CD4-positive, alpha-beta T cell treated with Interleukin-1 beta for 1 hour (primary cell): ENCODE measurements around the gene LRRN4CL.
"Not testable (repeated sequence)": the region's sequence is repeated elsewhere in the genome, so short reads cannot be mapped to it uniquely, and the experiment has no call there.

Experiments
- DNase-seq, 2 donors: peaks; one replicate each; pipeline ENCODE4 v3.0.0-alpha.2; 2020 to 2022

LRRN4CL gene

DNA sequence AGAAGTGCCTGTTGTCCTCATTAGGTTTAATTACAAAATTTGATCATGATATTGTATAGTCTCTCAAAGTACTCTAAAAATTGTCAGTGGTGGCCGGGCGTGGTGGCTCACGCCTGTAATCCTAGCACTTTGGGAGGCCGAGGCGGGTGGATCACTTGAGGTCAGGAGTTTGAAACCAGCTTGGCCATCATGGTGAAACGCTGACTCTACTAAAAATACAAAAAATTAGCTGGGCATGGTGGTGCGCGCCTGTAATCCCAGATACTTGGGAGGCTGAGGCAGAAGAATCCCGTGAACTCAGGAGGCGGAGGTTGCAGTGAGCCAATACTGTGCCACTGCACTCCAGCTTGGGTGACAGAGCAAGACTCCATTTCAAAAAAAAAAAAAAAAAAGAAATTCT is 13.9 kb downstream of the LRRN4CL start:
- DNase-seq, result not testable (repeated sequence)

DNA sequence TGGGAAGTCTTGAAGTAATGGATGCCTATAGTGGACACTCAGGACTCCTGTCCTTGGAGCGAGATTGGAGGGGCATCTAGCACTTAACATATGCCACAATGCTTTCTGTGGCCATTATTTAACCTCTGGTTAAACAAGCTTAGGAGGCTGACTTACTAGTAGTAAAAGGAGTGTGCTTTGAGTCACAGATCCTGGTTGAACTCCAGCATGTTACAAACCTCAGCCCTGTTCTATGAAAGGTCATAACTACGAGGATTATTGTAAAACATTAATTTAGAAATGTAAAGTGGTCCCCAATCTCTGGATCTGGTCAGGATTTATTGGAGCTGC is 16.2 kb downstream of the LRRN4CL start:
- DNase-seq, result no peak

DNA sequence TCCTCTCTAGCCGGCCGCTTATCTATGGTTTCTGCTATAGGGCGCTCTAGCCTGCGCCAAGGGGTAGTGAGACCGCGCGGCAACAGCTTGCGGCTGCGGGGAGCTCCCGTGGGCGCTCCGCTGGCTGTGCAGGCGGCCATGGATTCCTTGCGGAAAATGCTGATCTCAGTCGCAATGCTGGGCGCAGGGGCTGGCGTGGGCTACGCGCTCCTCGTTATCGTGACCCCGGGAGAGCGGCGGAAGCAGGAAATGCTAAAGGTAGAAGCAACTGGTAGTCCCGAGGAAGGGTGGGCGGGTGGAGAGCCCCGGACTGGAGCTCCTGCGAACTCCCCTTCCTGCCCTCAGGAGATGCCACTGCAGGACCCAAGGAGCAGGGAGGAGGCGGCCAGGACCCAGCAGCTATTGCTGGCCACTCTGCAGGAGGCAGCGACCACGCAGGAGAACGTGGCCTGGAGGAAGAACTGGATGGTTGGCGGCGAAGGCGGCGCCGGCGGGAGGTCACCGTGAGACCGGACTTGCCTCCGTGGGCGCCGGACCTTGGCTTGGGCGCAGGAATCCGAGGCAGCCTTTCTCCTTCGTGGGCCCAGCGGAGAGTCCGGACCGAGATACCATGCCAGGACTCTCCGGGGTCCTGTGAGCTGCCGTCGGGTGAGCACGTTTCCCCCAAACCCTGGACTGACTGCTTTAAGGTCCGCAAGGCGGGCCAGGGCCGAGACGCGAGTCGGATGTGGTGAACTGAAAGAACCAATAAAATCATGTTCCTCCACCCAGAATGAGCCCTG is 17.5 kb downstream of the LRRN4CL start, which contains the start of the genes LBHD1 and UQCC3:
LBHD1 (minus strand) TSS at position 660 of the 782 bp plus-strand sequence. CDS start 2,236 bp downstream, outside the sequence.
UQCC3 (plus strand) TSS at position 66 of the 782 bp plus-strand sequence; CDS start at position 139, 73 bp downstream.
- peak; percentile 75 to 84 for DNase-seq

DNA sequence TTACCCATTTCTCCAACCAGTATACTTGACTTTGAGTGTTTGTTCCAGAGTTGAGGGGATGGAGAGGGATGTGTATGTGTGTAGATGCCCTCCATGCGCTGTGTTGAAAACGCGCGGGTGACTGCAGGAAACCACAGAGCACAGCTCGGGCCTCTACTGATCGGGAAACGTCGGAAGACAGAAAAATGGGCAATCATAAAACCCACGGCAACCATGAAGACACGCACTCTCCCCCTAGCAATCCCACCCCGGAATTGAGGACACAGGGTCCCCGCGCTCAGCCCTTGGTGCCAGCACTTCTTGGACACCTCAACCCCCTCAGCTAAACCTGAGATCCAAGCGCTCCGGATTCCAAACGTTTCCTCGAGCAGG is 18.1 kb downstream of the LRRN4CL start:
- no peak for DNase-seq

DNA sequence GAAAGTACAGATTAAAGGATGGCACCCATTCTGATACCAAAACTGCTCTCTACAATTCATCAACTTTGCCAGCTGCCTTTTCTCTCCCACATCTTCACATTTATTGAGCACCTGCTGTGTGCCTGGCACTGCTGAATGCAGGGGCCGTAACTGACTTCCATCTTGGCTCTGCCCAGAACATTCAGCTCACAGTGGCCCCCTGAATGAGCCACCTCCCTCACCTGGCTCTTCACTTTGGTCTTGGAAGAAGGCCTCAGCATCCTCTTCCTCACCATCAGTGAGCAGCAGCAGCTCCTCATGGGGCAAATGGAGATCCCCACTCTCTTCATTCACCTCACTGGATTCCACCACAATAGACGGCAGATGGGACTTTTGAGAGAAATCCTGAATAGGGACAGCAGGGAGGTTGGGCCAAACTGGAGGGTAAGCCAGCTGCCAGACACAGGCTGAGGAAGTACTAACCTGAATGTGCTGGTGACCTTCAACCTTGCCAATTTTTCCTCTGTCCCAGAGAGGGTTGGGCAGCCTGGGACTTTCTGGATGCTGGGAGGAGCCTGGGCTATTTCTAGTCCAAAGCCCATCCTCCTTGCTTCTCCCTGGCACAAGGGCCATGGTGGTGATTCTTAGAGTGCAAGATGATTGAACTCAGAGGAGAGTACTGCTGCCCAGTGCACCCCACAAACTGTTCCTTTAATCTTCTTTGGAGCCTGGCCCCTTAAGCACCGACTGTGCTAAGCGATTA is 19.7 kb downstream of the LRRN4CL start:
- no peak for DNase-seq

DNA sequence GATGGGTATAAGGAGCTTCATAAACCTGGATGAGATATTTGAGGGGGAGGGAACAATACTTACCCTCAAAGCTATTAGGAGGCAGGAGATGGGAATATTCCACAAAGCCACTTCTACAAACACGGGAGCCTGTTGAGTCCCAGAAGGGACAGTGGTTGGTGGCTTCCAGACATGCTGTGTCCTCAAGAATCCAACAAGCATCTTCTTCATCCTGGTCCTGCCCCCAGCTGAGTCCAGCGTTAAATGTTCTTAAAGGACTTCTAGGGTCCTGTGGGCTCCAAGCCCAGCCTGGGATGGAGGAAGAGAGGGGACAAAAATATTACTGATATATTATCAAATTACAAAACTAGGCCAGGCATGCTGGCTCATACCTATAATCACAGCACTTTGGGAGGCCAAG is 21.9 kb downstream of the LRRN4CL start:
- no peak for DNase-seq

DNA sequence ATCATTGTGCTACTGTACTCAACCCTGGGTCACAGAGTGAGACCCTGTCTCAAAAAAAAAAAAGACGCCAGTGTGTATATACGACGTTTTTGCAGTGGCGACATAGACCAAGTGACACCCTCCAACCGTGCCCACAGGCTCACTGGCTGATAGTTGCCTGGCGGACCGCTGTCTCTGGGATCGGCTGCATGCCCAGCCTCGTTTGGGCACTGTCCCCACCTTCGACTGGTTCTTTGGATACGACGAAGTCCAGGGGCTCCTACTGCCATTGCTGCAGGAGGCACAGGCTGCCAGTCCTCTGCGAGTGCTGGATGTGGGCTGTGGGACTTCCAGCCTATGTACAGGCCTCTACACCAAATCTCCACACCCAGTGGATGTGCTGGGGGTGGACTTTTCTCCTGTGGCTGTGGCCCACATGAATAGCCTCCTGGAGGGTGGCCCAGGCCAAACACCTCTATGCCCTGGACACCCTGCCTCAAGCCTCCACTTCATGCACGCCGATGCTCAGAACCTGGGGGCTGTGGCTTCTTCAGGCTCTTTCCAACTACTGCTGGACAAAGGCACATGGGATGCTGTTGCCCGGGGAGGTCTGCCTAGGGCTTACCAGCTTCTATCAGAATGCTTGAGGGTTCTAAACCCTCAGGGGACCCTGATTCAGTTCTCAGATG is 22.9 kb downstream of the LRRN4CL start:
- no peak for DNase-seq

DNA sequence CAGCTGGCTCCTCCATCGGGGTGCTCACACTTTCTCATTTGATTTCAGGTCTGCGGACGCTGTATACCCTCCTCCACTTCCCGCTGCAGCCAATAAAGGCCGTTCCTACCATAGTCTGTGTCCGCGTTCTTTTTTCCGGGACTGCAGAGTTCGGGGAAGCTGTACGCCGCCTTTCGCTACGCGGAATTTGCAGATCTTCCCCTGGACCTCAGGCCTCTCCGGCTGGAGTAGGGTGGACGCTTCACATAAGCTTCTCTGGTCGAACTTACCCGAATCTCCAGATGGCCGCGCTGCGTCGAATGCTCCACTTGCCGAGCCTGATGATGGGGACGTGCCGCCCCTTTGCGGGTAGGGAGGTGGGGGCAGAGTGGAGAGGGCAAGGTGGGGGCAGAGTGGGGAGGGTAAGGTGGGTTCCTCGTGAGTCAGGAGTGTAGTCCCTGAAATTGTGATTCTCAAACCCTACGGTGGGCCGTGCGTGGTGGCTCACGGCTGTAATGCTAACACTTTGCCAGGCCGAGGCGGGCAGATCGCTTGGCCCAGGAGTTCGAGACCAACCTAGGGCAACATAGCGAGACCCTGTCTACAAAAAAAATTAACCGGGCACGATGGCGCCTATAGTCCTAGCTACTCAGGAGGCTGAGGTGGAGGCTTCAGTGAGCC is 23.6 kb downstream of the LRRN4CL start:
- peak; percentile 65 to 69 for DNase-seq

DNA sequence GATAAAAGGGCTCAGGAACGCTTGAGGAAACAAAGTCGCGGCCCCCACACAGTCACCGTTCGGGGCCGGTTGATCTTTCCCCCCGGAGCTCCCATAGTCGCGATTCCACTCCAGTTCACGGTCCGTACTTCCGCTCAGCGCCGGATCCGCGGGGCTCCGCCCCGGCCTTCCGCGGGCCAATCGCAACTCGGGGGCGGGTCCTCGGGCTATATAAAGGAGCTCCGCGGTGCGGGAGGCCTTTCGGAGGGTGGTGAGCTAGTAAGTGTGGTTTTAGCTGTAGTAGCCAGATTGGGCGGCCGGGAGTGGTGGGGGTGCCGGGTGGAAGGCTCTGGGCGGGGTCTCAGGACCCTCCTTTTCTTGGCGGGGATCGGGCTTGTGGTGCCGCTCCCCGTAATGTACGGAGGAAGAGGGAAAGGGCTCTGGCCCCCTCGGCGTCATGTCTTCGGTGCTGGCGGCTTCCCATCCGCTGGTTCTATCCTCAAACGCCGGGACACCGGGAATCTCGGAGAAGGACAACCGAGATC is 24.2 kb downstream of the LRRN4CL start, which contains the start of the genes C11orf98 and CSKMT:
C11orf98 (minus strand) TSS at position 136 of the 524 bp plus-strand sequence; CDS start at position 95, 41 bp downstream.
CSKMT (plus strand) TSS at position 238 of the 524 bp plus-strand sequence. CDS start 568 bp downstream, outside the sequence.
- DNase-seq, result peak; percentile 93 to 97

DNA sequence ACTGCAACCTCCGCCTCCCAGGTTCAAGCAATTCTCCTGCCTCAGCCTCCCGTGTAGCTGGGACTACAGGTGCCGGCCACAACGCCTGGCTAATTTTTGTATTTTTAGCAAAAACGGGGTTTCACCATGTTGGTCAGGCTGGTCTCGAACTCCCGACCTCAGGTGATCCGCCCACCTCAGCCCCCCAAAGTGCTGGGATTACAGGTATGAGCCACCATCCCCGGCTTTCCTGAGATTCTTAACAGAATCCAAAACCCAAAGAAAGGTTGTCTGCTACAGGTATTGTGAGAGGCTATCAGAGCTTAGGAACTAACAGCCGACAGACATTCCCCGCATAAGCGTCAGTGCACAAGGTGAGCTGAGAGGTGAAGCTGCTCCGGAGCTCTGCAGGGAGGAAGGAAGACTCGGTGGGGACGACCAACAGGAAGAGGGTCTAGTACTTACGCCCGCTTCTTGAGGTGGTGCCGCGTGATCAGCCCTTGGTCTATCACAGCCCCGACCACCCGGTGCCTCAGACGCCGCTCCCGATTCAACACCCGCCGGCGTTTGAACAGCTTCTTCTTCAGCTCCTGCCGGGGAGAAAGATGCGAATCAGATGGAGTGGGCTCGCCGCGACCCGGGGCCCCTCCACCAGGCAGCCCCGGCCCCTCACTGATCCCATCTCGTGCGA is 24.8 kb downstream of the LRRN4CL start:
- peak; percentile 61 to 63 for DNase-seq

DNA sequence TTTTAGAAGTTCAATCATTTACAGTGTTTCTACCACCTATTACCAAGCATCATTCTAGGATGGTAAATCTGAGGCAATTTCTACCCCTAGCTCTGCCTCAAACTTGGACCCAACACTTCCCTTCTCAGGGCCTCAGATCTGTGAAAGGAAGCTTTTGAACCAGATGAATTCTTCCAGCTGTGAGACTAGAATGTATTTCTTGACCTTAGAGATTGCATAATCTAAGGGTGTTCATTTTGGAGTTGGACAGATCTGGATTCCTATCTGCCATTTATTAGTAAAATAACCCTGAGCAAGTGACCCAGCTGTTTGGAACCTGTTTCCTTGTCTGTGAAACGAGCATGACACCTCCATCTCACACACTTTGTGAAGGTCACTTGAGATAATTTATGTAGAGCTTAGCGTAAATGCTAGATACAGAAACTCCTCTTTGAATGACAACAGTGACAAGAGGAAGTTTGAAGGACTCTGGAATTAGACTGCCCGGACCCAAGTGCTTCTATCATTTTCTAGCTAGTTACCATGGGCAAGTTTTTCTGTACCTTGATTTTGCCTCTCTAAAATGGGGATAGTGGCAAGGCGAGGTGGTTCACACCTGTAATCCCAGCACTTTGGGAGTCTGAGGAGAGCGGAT is 32.4 kb downstream of the LRRN4CL start:
- no peak for DNase-seq

DNA sequence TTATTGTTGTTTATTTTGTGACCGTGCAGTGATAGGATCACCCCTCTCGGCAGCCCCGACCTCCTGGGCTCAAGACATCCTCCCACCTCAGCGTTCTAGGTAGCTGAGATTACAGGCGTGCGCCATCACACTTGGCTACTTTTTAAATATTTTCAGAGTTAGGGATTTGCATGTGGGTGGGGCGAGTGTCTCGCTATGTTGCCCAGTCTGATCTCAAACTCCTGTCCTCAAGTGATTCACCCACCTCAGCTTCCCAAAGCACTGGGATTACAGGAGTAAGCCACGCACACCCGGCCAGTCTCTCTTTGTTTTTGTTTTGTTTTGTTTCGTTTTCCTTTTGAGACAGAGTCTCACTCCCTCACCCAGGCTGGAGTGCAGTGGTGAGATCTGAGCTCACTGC is 35.0 kb downstream of the LRRN4CL start:
- DNase-seq, result no peak

DNA sequence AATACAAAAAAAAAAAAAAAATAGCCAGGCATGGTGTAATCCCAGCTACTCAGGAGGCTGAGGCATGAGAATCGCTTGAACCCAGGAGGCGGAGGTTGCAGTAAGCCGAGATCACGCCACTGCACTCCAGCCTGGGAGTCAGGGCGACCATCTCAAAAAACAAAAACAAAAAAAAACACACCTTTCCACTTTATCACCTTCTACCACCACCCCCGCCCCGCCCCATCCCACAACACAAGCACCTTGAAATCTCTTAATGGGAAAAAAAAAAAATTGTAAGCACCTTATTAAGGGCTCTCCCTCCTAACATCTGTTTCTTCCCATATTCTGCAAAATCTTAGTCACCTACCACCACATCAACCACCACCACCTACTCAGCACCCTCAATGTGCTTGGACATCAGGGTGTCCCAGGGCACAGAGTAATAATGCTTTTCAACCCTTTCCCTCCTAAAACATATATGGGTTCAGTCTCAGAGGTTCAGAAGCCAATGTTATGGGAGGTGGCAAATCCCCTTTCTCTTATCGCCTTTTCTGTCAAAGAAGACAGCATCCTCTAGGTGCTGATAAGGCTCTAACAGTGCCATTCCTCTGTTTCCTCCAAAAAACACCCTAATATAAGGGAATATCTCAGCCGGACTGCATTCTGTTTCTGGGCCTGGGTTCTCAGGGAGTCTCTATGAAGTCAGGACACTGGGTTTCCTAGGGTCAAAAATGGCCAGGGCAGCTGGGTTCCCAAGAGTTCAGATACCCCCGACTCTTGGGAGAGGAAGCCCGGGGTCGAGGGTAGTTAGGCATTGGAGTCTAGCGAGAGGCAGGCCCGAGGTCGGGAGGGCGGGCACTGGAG is 36.9 kb downstream of the LRRN4CL start:
- peak in 1 of 2 donors; percentile 69 for DNase-seq

DNA sequence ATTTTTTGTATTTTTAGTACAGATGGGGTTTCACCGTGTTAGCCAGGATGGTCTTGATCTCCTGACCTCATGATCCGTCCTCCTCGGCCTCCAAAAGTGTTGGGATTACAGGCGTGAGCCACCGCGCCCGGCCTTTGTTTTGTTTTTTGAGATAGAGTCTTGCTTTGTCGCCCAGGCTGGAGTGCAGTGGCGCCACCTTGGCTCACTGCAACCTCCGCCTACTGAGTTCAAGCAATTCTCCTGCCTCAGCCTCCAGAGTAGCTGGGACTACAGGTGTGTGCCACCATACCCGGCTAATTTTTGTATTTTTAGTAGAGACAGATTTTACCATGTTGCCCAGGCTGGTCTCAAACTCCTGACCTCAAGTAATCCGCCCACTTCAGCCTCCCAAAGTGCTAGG is 39.0 kb downstream of the LRRN4CL start:
- DNase-seq, result not testable (repeated sequence)

DNA sequence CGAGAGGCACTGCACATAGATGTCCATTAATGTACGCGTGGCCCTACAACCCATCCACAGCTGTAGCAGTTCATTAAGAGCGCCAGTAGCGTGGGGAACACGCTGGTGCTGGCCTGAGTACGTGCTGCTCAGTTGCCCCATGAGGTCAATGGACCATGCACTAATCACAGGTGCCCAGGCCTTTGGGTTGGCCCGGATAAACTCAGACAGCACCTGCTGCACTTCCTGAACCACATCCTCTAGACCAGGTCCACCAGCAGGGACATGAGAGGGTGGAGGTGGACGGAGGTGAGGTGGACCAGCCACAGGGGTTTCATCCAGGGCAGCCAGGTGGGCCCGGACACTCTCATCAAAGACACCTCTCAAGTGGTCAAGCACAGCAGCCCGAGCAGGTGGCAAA is 39.8 kb downstream of the LRRN4CL start:
- no peak for DNase-seq

DNA sequence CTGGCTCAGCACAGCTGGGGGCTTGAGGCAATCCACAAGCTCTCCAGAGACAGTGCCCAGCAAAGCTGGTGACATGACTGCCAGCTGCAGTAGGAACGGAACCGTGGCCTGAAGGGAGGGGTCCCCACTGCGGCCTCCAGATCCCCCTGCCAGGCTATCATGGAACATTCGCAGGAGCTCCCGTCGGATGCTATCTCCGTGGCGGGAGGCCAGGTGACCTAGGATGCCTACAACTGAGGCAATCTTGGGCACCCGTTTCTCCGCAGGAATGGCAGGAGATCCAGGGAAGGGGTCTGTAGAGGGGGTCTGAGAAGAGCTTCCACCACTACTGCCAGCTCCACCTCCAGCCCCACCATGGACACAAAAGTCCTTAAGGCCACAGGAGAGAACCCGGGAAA is 40.4 kb downstream of the LRRN4CL start:
- no peak for DNase-seq

DNA sequence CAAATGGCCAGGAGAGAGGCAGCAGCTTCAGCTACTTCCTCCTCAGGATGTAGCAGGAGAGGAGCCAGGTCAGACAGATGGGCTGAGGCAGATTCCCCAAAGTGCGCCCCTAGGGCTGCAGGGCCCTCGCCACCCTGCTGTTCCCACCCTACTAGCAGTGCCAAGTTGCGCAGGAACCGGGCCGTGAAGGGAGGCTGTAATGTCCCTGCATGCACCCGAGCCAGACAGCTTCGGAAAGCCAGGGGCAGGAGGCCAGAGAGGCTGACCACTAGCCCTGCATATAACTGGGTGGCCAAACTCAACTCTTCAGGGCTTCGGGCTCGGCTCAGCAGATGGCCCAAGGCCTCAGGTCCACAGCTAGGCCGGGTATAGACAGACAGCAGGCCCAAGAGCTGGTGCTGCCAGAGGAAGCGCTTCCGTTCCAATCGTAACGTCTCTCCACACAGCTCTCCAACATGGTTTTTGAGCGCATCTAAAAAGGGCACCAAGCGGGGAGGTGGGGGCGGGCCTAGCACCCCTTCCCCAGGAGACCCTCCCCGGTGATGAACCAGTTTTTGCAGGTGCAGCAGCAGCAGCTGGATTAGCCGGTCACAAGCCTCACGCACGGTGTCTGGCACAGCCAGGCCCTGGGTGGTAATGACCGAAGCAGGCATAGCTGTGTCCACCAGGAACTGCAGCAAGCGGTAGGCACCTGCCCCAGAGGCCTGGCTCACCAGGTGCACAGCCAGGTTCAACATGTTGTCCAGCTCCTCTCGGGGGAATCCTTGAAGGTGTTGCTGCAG is 41.0 kb downstream of the LRRN4CL start:
- DNase-seq, result no peak

DNA sequence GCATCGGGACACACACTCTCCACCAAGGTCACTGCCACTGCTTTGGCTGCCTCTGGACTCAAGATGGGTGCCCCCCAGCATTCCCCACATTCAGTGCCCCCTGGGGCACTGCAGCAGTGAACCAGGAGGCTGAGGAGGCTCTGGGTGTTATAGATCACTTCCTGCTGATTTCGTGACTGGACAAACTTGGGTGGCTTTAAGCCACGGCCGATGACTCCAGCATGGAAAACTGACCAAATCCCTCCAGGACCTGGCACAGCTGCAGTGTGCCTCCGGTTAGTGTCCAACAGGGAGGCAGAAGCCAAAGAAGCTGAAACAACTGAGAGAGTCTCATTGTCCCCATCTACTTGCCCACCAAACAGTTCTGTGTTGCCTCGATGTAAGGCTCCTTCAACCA is 41.7 kb downstream of the LRRN4CL start:
- DNase-seq, result no peak

DNA sequence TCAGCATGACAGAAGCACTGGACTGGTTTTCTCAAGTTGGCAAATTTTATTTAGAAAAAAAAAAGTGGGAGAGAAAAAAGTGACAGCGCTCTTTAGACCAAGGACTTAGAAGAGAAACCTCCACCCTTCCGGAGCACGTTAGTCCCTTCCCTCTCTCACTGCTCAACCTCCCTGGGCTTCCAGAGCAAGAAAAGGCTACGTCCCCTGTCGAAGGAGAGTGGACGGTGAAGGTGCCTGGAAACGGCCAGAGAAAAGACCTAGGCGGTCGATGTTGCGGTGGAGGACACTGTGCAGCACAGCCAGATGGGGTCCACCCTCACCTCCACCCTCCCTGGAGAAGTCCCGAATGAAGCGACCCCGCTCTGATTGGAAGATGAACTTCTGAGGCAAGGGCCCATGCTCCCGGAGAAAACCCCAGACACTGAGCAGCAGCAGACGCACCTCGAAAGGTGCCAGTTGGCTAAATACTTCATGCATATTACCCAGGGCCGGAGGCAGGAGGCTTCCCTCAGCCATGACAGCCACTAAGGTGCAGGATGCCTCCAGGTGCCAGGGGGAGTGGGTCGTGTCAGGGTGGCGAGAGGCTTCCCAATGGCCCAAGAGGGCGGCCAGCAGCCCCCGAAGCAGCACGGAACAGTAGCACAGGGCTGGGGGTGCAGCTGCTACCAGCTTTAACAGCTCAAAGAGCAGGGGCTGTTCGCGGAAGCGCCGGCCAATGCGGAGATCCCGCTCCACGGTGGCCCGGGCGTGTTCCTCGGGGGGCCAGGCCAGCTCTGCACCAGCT is 42.3 kb downstream of the LRRN4CL start:
- DNase-seq, result no peak
